ENCODE measurements around the gene PPP1R1C. TPM values are rescaled to one million over a fixed set of nuclear protein-coding genes. Genes with fewer than 3 reads are reported as not detected.

The PPP1R1C gene
- total RNA-seq, 1 donor from 2014 or later: not detected

GRCh38 chr2:181944914-181945291, 40.8 kb upstream of the PPP1R1C start:
- H3K4me1 ChIP-seq: no peaks in the 10 kb centered on the region
- H3K27ac ChIP-seq: no peak overlapping the region
- TF ChIP-seq CTCF (IDR thresholded peaks at IDR 0.05) (no peak), POLR2AphosphoS5 (IDR thresholded peaks at IDR 0.05; ENCODE audit: insufficient read depth in 1 of 2, low read depth in 1 of 2) (no peak), POLR2A (IDR thresholded peaks at IDR 0.05) (no peak)
- no peaks in the 10 kb centered on the region for H3K36me3 ChIP-seq
- no peaks in the 10 kb centered on the region for H3K9me3 ChIP-seq
- no peaks in the 10 kb centered on the region for H3K27me3 ChIP-seq
- DNase-seq (ENCODE audit: extremely low spot score in 2 of 2): no peak
- H3K4me3 ChIP-seq: no peak overlapping the region
- intact Hi-C loops (cut with DNase I): no loop called here

GRCh38 chr2:181946444-181947127, 39.1 kb upstream of the PPP1R1C start:
- DNase-seq (ENCODE audit: extremely low spot score in 2 of 2): no peak
- Histone ChIP-seq H3K27ac (no peak overlapping the region), H3K4me3 (no peak overlapping the region), H3K4me1 (no peaks in the 10 kb centered on the region), H3K27me3 (no peaks in the 10 kb centered on the region), H3K9me3 (no peaks in the 10 kb centered on the region), H3K36me3 (no peaks in the 10 kb centered on the region)
- intact Hi-C loops (cut with DNase I): no loop called here
- TF ChIP-seq POLR2A (IDR thresholded peaks at IDR 0.05) (no peak), POLR2AphosphoS5 (IDR thresholded peaks at IDR 0.05; ENCODE audit: insufficient read depth in 1 of 2, low read depth in 1 of 2) (no peak), CTCF (IDR thresholded peaks at IDR 0.05) (no peak)

GRCh38 chr2:181947273-181947672, 38.4 kb upstream of the PPP1R1C start:
- no peak for DNase-seq (ENCODE audit: extremely low spot score in 2 of 2)
- Histone ChIP-seq H3K36me3 (no peaks in the 10 kb centered on the region), H3K4me1 (no peaks in the 10 kb centered on the region), H3K9me3 (no peaks in the 10 kb centered on the region), H3K27ac (no peak overlapping the region), H3K27me3 (no peaks in the 10 kb centered on the region), H3K4me3 (no peak overlapping the region)
- no peak for TF ChIP-seq POLR2AphosphoS5 (IDR thresholded peaks at IDR 0.05; ENCODE audit: insufficient read depth in 1 of 2, low read depth in 1 of 2)
- intact Hi-C loops (cut with DNase I): no loop called here

- no peaks in the 10 kb centered on the region for H3K4me1 ChIP-seq
- H3K4me3 ChIP-seq: no peak overlapping the region
- TF ChIP-seq CTCF (IDR thresholded peaks at IDR 0.05): no peak
- no peak for TF ChIP-seq POLR2A (IDR thresholded peaks at IDR 0.05)
- no peak for TF ChIP-seq POLR2AphosphoS5 (IDR thresholded peaks at IDR 0.05; ENCODE audit: insufficient read depth in 1 of 2, low read depth in 1 of 2)
- no peaks in the 10 kb centered on the region for H3K9me3 ChIP-seq
- no peaks in the 10 kb centered on the region for H3K36me3 ChIP-seq
- DNase-seq (ENCODE audit: extremely low spot score in 2 of 2): no peak
- intact Hi-C loops (cut with DNase I): no loop called here
- H3K27me3 ChIP-seq: no peaks in the 10 kb centered on the region
- H3K27ac ChIP-seq: no peak overlapping the region
Observed at GRCh38 chr2:181948227-181948626, 37.4 kb upstream of the PPP1R1C start.

GRCh38 chr2:181949047-181949446, 36.6 kb upstream of the PPP1R1C start:
- intact Hi-C loops (cut with DNase I): no loop called here
- Histone ChIP-seq H3K9me3 (no peaks in the 10 kb centered on the region), H3K27me3 (no peaks in the 10 kb centered on the region), H3K36me3 (no peaks in the 10 kb centered on the region), H3K27ac (no peak overlapping the region), H3K4me3 (no peak overlapping the region), H3K4me1 (no peaks in the 10 kb centered on the region)
- TF ChIP-seq CTCF (IDR thresholded peaks at IDR 0.05) (no peak), POLR2AphosphoS5 (IDR thresholded peaks at IDR 0.05; ENCODE audit: insufficient read depth in 1 of 2, low read depth in 1 of 2) (no peak), POLR2A (IDR thresholded peaks at IDR 0.05) (no peak)
- DNase-seq (ENCODE audit: extremely low spot score in 2 of 2): no peak

All from vagina (tissue), 2 donors.